Memory B cell (primary cell): ENCODE results near the gene GRIK2.

ENCODE experiments used
- ATAC-seq: fragments of 150-1000 bp; cut with Tn5 transposase; 2 replicates; pipeline ENCODE4 v1.10.0; 2021; ENCODE audit warnings: low read depth, mild to moderate bottlenecking, moderate library complexity
- DNase-seq, 2 donors: peaks; one replicate each; pipeline ENCODE4 v3.0.0; 2022; ENCODE audit warnings: low spot score in 2 of 2
- H3K27ac Mint-ChIP-seq: one replicate; pipeline ENCODE4 v1.8.0; 2022; ENCODE audit warnings: mild to moderate bottlenecking, moderate library complexity, mixed read lengths
- H3K27me3 Mint-ChIP-seq: one replicate; pipeline ENCODE4 v1.8.0; 2022; ENCODE audit warnings: mixed read lengths
- H3K36me3 Mint-ChIP-seq: one replicate; pipeline ENCODE4 v1.8.0; 2022; ENCODE audit warnings: mild to moderate bottlenecking, mixed read lengths
- H3K4me1 Mint-ChIP-seq: one replicate; pipeline ENCODE4 v1.8.0; 2022; ENCODE audit warnings: mixed read lengths
- H3K4me3 Mint-ChIP-seq: one replicate; pipeline ENCODE4 v1.8.0; 2022; ENCODE audit warnings: mild to moderate bottlenecking, moderate library complexity, mixed read lengths
- H3K9me3 Mint-ChIP-seq: one replicate; pipeline ENCODE4 v1.8.0; 2022; ENCODE audit warnings: mixed read lengths

The GRIK2 gene

DNA sequence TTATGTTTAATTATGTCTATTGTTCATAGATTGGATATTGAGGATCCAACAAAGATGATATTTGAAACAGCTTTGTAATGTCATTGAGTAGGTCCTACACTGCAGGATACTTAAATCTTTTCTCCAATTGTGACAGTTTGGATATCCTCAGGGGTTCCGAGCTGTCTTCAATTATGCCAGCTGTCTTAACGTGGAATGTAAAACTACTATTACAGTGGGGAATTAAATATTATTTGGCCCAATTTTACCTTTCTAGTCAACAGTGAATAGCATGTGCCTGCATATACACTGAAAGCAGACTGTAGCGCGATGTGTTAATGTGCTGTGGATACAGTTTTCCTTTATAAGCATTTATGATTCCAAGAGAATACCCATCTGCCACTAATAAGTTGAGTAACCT is 156.9 kb downstream of the GRIK2 start:
- Mint-ChIP-seq H3K4me3 (no peak overlapping the region), H3K36me3 (no peaks in the 10 kb centered on the region), H3K4me1 (no peaks in the 10 kb centered on the region), H3K27ac (no peak overlapping the region), H3K9me3 (no peaks in the 10 kb centered on the region), H3K27me3 (no peaks in the 10 kb centered on the region)
- DNase-seq (no peak), ATAC-seq (no peak)

- Mint-ChIP-seq H3K9me3 (no peaks in the 10 kb centered on the region), H3K27ac (no peak overlapping the region), H3K27me3 (no peaks in the 10 kb centered on the region), H3K36me3 (no peaks in the 10 kb centered on the region), H3K4me1 (no peaks in the 10 kb centered on the region), H3K4me3 (no peak overlapping the region)
- no peak for ATAC-seq
- DNase-seq = no peak
These were observed 160.7 kb downstream of the GRIK2 start for GRCh38 chr6:101554231-101554630.

GRCh38 chr6:101558712-101559111 is 165.2 kb downstream of the GRIK2 start:
- no peak for ATAC-seq
- H3K4me3 Mint-ChIP-seq = no peak overlapping the region
- H3K36me3 Mint-ChIP-seq = no peaks in the 10 kb centered on the region
- H3K27me3 Mint-ChIP-seq = no peaks in the 10 kb centered on the region
- no peak overlapping the region for H3K27ac Mint-ChIP-seq
- H3K4me1 Mint-ChIP-seq = no peaks in the 10 kb centered on the region
- H3K9me3 Mint-ChIP-seq = no peaks in the 10 kb centered on the region
- DNase-seq = no peak

DNA sequence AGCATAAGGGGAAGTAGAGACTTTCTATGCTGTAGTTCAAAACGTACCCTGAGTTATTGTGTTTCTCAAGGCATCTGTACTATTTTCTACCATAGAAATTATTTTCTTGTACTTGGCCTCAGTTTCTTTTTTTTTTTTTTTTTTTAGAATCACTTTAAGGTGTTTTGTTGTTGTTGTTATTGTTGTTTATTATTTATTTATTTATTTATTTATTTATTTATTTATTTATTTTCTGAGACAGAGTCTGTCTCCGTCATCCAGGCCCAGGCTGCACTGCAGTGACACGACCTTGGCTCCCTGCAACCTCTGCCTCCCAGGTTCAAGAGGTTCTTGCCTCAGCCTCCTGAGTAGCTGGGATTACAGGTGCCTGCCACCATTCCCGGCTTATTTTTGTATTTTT is 179.1 kb downstream of the GRIK2 start:
- no peaks in the 10 kb centered on the region for H3K4me1 Mint-ChIP-seq
- no peak for DNase-seq
- no peak for ATAC-seq
- no peaks in the 10 kb centered on the region for H3K27me3 Mint-ChIP-seq
- H3K27ac Mint-ChIP-seq = no peak overlapping the region
- H3K36me3 Mint-ChIP-seq = no peaks in the 10 kb centered on the region
- H3K4me3 Mint-ChIP-seq = no peak overlapping the region
- no peaks in the 10 kb centered on the region for H3K9me3 Mint-ChIP-seq

GRCh38 chr6:101577091-101577490 is 183.6 kb downstream of the GRIK2 start:
- Mint-ChIP-seq H3K4me3 (no peak overlapping the region), H3K36me3 (no peaks in the 10 kb centered on the region), H3K4me1 (no peaks in the 10 kb centered on the region), H3K27ac (no peak overlapping the region), H3K27me3 (no peaks in the 10 kb centered on the region), H3K9me3 (peaks cover 6% of the 10 kb centered on the region)
- ATAC-seq (no peak), DNase-seq (no peak)

- Mint-ChIP-seq H3K36me3 (no peaks in the 10 kb centered on the region), H3K27ac (no peak overlapping the region), H3K4me1 (no peaks in the 10 kb centered on the region), H3K27me3 (no peaks in the 10 kb centered on the region), H3K4me3 (no peak overlapping the region), H3K9me3 (peaks cover 6% of the 10 kb centered on the region)
- ATAC-seq = no peak
- DNase-seq = no peak
These were observed 184.8 kb downstream of the GRIK2 start for GRCh38 chr6:101578306-101578705.

- DNase-seq = no peak
- Mint-ChIP-seq H3K27me3 (no peaks in the 10 kb centered on the region), H3K4me3 (no peak overlapping the region), H3K27ac (no peak overlapping the region), H3K4me1 (no peaks in the 10 kb centered on the region), H3K9me3 (peaks cover 6% of the 10 kb centered on the region), H3K36me3 (no peaks in the 10 kb centered on the region)
- ATAC-seq = no peak
These were observed 189.3 kb downstream of the GRIK2 start for GRCh38 chr6:101582792-101583191.

GRCh38 chr6:101585501-101585900 is 192.0 kb downstream of the GRIK2 start:
- no peak overlapping the region for H3K27ac Mint-ChIP-seq
- H3K36me3 Mint-ChIP-seq = no peaks in the 10 kb centered on the region
- H3K4me1 Mint-ChIP-seq = no peaks in the 10 kb centered on the region
- no peak for DNase-seq
- H3K4me3 Mint-ChIP-seq = no peak overlapping the region
- peaks cover 3% of the 10 kb centered on the region for H3K9me3 Mint-ChIP-seq
- H3K27me3 Mint-ChIP-seq = no peaks in the 10 kb centered on the region
- ATAC-seq = no peak

DNA sequence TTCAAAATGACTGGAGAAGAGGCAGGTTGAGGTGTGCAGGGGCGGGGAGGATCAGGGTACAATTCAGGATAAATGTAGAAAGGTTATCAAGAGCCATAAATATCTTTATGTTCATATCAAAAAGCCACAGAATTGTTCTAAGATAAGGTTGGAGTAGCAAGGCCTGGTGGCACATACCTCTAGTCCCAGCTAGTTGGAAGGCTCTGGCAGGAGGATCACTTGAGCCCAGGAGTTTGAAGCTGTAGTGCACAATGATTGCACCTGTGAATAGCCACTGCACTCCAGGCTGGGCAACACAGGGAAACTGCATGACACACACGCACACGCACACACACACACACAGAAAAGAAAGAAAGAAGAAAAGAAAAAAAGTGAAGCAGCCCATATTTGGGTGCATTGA is 194.8 kb downstream of the GRIK2 start:
- no peak for ATAC-seq
- no peak overlapping the region for H3K27ac Mint-ChIP-seq
- H3K36me3 Mint-ChIP-seq = no peaks in the 10 kb centered on the region
- no peaks in the 10 kb centered on the region for H3K27me3 Mint-ChIP-seq
- no peak overlapping the region for H3K4me3 Mint-ChIP-seq
- H3K4me1 Mint-ChIP-seq = no peaks in the 10 kb centered on the region
- H3K9me3 Mint-ChIP-seq = peaks cover 1% of the 10 kb centered on the region
- DNase-seq = no peak

GRCh38 chr6:101595276-101595675 is 201.8 kb downstream of the GRIK2 start:
- no peaks in the 10 kb centered on the region for H3K36me3 Mint-ChIP-seq
- H3K27ac Mint-ChIP-seq = no peak overlapping the region
- no peak overlapping the region for H3K4me3 Mint-ChIP-seq
- ATAC-seq = no peak
- H3K4me1 Mint-ChIP-seq = no peaks in the 10 kb centered on the region
- DNase-seq = no peak
- H3K27me3 Mint-ChIP-seq = no peaks in the 10 kb centered on the region
- H3K9me3 Mint-ChIP-seq = no peaks in the 10 kb centered on the region

GRCh38 chr6:101597693-101598092 is 204.2 kb downstream of the GRIK2 start:
- H3K9me3 Mint-ChIP-seq = no peaks in the 10 kb centered on the region
- no peaks in the 10 kb centered on the region for H3K36me3 Mint-ChIP-seq
- ATAC-seq (no peak), DNase-seq (no peak)
- H3K27me3 Mint-ChIP-seq = no peaks in the 10 kb centered on the region
- H3K4me3 Mint-ChIP-seq = no peak overlapping the region
- no peaks in the 10 kb centered on the region for H3K4me1 Mint-ChIP-seq
- H3K27ac Mint-ChIP-seq = no peak overlapping the region

DNA sequence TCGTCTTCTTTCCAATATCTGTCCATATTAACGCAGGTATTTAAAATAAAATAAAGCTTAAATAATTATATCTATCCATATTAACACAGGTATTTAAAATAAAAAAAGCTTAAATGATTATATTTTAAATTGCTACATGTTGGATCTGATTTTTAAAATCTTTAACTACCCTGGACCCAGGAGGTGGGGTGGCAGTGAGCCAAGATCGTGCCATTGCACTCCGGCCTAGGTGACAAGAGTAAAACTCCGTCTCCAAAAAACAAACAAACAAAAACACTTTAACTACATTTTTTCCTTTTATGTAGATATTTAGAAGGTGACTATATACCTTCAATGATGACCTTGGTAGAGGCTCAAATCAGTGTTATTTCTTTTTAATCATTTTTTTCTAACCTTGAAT is 211.9 kb downstream of the GRIK2 start:
- Mint-ChIP-seq H3K27me3 (no peaks in the 10 kb centered on the region), H3K4me1 (no peaks in the 10 kb centered on the region), H3K9me3 (no peaks in the 10 kb centered on the region), H3K36me3 (no peaks in the 10 kb centered on the region), H3K4me3 (no peak overlapping the region), H3K27ac (no peak overlapping the region)
- ATAC-seq (no peak), DNase-seq (no peak)

DNA sequence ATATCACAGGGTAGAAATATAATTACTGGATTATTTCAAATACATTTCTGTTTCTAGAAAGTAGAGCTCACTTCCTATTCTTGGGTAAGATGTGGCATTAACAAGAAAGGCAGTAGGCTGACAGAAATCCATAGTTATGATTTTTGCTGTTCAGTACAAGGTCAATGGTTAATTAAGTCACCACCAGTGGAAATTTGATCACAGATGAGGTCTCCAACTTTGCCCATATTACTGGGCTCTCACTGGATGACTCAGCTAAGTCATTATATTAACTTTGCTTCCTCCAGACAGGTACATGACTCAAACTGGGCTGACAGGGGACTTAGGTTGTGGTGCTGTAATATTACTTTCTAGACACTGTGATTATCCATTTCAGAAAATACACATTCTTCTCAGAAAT is 212.4 kb downstream of the GRIK2 start:
- no peak overlapping the region for H3K4me3 Mint-ChIP-seq
- no peak for ATAC-seq
- no peaks in the 10 kb centered on the region for H3K4me1 Mint-ChIP-seq
- no peaks in the 10 kb centered on the region for H3K9me3 Mint-ChIP-seq
- no peaks in the 10 kb centered on the region for H3K36me3 Mint-ChIP-seq
- no peak for DNase-seq
- no peaks in the 10 kb centered on the region for H3K27me3 Mint-ChIP-seq
- no peak overlapping the region for H3K27ac Mint-ChIP-seq

GRCh38 chr6:101607111-101607690 is 213.7 kb downstream of the GRIK2 start:
- DNase-seq (no peak), ATAC-seq (no peak)

GRCh38 chr6:101608703-101609102 is 215.2 kb downstream of the GRIK2 start:
- Mint-ChIP-seq H3K4me3 (no peak overlapping the region), H3K27me3 (no peaks in the 10 kb centered on the region), H3K36me3 (no peaks in the 10 kb centered on the region), H3K4me1 (no peaks in the 10 kb centered on the region), H3K27ac (no peak overlapping the region), H3K9me3 (no peaks in the 10 kb centered on the region)
- ATAC-seq = no peak
- DNase-seq = no peak

More at GRCh38 chr6:101607111-101607690, 213.7 kb downstream of the GRIK2 start:
- no peaks in the 10 kb centered on the region for H3K27me3 Mint-ChIP-seq
- no peak overlapping the region for H3K4me3 Mint-ChIP-seq
- H3K4me1 Mint-ChIP-seq = no peaks in the 10 kb centered on the region
- H3K9me3 Mint-ChIP-seq = no peaks in the 10 kb centered on the region
- H3K36me3 Mint-ChIP-seq = no peaks in the 10 kb centered on the region
- no peak overlapping the region for H3K27ac Mint-ChIP-seq
